GM12801 (cell line): ENCODE measurements around the gene MRNIP.

Experiments used
- TF ChIP-seq, protein P1 (sequence below): IDR thresholded peaks from one replicate; pipeline ENCODE4 v1.5.1; 2011; ENCODE audit warnings: control low read depth; ENCODE audit not compliant: insufficient read length; ENCODE audit errors: extremely low read depth

Gene MRNIP

GRCh38 chr5:179878222-179879002 is 19.8 kb upstream of the MRNIP start:
- TF ChIP-seq, protein P1, sequence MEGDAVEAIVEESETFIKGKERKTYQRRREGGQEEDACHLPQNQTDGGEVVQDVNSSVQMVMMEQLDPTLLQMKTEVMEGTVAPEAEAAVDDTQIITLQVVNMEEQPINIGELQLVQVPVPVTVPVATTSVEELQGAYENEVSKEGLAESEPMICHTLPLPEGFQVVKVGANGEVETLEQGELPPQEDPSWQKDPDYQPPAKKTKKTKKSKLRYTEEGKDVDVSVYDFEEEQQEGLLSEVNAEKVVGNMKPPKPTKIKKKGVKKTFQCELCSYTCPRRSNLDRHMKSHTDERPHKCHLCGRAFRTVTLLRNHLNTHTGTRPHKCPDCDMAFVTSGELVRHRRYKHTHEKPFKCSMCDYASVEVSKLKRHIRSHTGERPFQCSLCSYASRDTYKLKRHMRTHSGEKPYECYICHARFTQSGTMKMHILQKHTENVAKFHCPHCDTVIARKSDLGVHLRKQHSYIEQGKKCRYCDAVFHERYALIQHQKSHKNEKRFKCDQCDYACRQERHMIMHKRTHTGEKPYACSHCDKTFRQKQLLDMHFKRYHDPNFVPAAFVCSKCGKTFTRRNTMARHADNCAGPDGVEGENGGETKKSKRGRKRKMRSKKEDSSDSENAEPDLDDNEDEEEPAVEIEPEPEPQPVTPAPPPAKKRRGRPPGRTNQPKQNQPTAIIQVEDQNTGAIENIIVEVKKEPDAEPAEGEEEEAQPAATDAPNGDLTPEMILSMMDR: no peak

DNA sequence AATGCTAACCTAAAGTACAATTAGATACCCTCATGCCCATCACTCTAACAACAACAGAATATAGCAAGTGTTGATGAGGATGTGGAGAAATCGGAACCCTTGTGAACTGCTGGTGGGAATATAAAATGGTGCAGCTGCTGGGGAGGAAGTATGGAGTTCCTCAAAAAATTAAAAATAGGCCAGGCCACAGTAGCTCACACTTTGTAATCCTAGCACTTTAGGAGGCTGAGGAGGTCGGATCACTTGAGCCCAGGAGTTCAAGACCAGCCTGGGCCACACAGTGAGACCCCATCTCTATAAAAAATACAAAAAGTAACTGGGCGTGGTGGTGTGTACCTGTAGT is 18.0 kb upstream of the MRNIP start:
- TF ChIP-seq, protein P1: no peak

DNA sequence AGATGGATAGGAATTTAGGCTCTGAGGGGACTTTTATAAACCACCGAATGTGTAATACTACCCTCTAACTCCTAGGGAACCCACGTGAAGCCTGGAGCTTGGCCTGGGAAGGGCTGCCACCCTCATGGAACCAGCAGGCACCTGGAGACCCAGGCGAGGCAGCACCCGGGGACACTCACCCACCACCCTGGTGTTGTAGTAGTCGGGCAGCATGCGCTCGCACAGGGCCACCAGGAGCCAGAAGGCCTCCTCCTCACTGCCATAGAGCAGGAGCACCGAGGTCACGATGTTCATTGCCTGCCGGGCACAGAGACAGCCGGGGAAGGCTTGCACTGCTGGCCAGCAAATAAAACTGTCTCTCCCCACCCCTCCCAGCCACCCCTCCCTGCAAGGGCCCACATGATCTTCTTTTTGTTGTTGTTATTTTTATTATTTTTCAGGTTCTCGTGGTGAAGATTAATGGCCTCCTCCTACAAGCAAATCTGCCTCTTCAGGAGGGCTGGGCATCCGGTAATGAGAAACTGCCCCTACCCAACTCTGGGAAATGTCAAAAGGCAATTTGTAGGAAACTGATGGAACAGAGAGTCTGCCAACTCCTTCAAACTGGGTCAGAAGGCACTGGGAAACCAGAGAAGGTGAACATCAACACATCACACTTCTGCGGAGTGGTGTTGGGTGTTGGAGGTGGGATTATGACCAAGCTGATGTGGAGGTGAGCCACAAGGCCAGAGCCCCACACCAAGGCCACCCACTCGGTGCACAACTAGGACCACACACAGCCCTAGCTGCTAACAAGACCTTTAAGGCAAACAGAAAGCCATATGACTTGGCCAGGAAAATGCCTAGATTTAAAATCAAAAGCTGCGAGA is 17.4 kb upstream of the MRNIP start:
- TF ChIP-seq, protein P1: no peak

DNA sequence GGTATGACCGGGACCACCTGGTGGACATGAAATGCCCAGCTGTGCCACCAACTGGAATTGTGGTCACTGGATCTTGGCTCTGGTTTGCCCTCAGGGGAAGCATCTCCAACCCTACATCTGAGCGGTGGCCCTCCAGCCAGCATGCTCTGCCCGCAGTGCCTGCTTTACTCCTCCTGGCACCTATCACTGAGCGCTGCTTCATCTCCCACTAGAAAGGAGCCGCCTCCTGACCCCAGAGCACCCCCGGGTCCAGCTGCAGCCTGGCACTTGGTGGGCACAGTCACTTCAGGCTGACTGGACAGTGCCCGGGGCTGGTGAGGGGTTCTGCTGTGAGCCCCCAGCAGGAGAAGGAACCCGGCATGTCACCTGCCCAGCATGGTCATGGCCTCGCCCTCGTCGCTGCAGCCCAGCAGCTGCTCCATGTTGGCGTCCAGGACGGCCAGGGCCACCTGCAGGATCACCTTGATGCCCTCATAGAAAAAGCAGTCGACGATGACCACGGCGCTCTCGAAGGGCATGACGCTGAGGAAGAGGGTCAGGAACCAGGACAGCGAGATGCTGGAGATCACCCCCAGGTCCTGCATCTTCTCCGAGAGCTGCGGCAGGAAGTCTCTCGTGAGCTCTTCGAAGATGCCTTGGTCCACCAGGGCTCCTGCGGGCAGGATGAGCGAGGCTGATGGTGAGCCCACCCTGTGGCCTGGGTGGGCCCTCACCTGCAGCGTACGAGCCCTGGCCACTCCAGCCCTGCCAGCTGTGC is 16.1 kb upstream of the MRNIP start:
- TF ChIP-seq, protein P1: no peak

- TF ChIP-seq, protein P1: no peak
Measured at GRCh38 chr5:179874136-179874535, 15.5 kb upstream of the MRNIP start.

DNA sequence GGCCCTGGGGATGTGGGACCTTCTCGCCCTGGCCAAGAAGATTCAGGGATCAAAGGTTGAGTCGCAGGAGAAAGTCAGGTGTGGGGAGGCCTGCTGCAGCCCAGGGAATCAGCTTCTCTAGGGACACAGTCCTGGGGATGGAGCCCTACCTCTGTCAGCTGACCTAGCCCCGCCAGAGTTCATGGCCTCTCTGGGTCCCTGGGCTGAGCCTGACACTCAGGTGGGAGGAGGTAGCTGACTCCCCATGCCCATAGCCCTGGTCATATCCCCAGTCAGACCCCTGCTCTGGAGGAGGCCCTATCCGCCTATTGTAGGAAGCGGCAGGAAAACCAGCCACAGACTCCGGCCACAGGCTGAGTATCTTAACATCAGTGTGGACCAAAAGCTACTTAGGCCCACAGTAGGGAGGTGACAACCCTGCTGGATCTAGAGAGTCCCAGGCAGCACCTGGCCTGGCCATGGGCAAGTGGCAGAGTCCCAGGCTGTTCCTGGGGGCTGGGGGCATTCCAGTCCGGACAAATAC is 15.0 kb upstream of the MRNIP start:
- TF ChIP-seq, protein P1: no peak
